ENCODE measurements around the gene GSN. TPM values are rescaled to one million over a fixed set of nuclear protein-coding genes. Genes with fewer than 3 reads are reported as not detected.
"Not testable (repeated sequence)": the region's sequence is repeated elsewhere in the genome, so short reads cannot be mapped to it uniquely, and the experiment has no call there.

The GSN gene
- total RNA-seq, 1 donor from 2014 or later, result 2,053 TPM

DNA sequence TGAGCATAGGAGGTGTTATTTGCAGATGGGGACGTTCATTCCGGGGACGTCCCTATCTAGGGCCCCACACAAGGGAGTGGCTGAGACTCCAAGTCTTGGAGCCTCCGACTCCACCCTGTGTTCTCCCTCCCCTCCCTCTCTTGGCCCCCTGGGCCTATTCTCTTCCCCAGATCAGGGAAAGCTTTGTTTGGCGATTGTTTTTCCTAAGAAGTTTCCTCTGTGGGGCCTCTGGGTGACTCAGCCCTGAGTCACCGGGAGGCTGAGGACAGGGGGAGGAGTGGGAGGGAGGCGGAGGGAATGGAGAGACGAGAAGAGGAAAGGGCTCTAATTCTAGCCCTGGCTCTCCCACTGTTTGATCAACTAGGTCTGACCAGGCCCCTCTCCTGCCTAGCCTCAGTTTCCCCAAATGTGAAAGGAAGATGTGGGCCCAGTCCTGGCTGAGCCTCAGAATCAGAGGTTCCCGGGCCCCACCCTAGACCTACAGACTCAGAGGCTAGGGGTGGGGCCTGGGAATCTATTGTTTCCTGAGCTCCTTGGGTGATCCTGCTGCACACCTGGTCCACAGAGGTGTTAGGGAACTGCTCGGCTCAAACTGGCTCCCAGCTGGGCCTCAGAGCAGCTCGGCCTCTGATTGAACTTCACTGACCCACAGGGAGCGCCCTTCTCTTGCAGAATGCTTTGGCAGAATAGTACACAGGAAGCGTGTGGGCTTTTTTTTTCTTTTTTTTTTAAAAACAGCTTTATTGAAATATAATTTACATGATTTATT lies 19.2 kb downstream of the GSN start:
- intact Hi-C loops (cut with DNase I), result no loop called here
- H3K36me3 ChIP-seq, result no peaks in the 10 kb centered on the region
- TF ChIP-seq POLR2A (IDR thresholded peaks at IDR 0.05), result peak in 1 of 2 donors; percentile 1
- TF ChIP-seq POLR2AphosphoS5 (IDR thresholded peaks at IDR 0.05; ENCODE audit: insufficient read depth in 1 of 2, low read depth in 1 of 2), result peak; percentile 83 to 98
- TF ChIP-seq, protein P1, sequence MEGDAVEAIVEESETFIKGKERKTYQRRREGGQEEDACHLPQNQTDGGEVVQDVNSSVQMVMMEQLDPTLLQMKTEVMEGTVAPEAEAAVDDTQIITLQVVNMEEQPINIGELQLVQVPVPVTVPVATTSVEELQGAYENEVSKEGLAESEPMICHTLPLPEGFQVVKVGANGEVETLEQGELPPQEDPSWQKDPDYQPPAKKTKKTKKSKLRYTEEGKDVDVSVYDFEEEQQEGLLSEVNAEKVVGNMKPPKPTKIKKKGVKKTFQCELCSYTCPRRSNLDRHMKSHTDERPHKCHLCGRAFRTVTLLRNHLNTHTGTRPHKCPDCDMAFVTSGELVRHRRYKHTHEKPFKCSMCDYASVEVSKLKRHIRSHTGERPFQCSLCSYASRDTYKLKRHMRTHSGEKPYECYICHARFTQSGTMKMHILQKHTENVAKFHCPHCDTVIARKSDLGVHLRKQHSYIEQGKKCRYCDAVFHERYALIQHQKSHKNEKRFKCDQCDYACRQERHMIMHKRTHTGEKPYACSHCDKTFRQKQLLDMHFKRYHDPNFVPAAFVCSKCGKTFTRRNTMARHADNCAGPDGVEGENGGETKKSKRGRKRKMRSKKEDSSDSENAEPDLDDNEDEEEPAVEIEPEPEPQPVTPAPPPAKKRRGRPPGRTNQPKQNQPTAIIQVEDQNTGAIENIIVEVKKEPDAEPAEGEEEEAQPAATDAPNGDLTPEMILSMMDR (IDR thresholded peaks at IDR 0.05), result no peak
- H3K4me3 ChIP-seq, result peak overlapping the region; percentile 5 to 23
- no peaks in the 10 kb centered on the region for H3K27me3 ChIP-seq
- no peak for DNase-seq (ENCODE audit: extremely low spot score in 2 of 2)
- no peaks in the 10 kb centered on the region for H3K9me3 ChIP-seq
- H3K4me1 ChIP-seq, result peaks cover 92% of the 10 kb centered on the region
- H3K27ac ChIP-seq, result peak overlapping the region; percentile 97

DNA sequence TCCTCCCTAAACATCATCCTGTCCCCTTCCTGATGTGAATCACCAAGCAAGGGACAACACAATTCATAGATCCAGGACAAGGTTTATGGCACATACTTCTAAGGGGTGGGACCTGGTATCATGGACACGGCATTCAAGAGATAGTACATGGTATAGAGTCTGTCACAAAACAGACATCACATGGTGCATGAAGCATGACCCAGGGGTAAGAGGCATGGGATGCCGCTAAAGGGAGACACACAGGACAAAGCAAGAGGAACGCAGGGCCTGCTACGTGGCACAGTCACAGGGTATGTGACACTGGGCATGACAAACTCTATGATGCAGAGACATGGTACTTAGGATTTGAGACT lies 20.7 kb downstream of the GSN start:
- Histone ChIP-seq H3K4me1 (peaks cover 92% of the 10 kb centered on the region), H3K36me3 (no peaks in the 10 kb centered on the region), H3K9me3 (no peaks in the 10 kb centered on the region), H3K4me3 (peak overlapping the region in 1 of 2 donors; percentile 8), H3K27ac (peak overlapping the region; percentile 97), H3K27me3 (no peaks in the 10 kb centered on the region)
- TF ChIP-seq, protein P1 (IDR thresholded peaks at IDR 0.05), result no peak
- TF ChIP-seq POLR2AphosphoS5 (IDR thresholded peaks at IDR 0.05; ENCODE audit: insufficient read depth in 1 of 2, low read depth in 1 of 2), result no peak
- no peak for TF ChIP-seq POLR2A (IDR thresholded peaks at IDR 0.05)
- no peak for DNase-seq (ENCODE audit: extremely low spot score in 2 of 2)
- intact Hi-C loops (cut with DNase I), result no loop called here

DNA sequence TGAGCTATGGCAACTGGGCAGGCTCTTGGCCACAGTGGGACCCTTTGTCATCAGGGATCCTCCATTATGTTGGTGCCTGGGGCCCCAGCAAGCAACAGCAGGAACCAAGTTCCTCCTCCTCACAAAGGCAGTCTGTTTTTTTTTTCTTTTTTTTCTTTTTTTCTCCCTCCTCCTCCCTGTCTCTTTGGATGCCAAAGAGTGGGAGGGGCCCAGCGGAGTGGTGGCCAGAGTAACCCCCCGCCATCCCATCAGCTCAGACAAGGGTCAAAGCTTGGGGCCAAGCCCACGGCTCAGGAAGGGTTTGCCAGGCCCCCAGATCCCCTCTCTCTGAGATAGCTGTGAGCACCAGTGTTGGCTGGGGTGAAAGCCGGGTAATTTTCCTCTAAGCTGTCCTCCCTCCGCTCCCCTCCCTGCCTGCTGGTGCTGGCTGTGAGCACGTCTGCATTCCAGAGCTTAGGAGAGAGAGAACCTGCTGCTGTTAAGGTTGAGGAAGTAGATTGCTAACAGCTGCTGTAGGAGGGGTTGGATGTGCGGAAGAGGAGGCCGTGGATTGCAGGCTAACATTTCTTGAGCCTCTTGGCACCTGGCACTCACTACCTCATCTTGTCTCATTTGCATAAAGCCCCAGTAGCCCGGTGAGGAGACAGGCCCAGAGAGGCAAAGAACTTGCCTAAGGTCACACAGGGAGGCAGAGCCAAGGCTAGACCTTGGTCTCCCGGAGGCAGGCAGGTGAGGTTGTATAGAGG lies 21.2 kb downstream of the GSN start:
- DNase-seq (ENCODE audit: extremely low spot score in 2 of 2), result no peak
- Histone ChIP-seq H3K27ac (peak overlapping the region; percentile 97), H3K36me3 (no peaks in the 10 kb centered on the region), H3K4me1 (peaks cover 92% of the 10 kb centered on the region), H3K4me3 (peak overlapping the region in 1 of 2 donors; percentile 8), H3K9me3 (no peaks in the 10 kb centered on the region), H3K27me3 (no peaks in the 10 kb centered on the region)
- intact Hi-C loops (cut with DNase I), result no loop called here
- no peak for TF ChIP-seq POLR2A (IDR thresholded peaks at IDR 0.05)
- TF ChIP-seq, protein P1 (IDR thresholded peaks at IDR 0.05), result no peak
- TF ChIP-seq POLR2AphosphoS5 (IDR thresholded peaks at IDR 0.05; ENCODE audit: insufficient read depth in 1 of 2, low read depth in 1 of 2), result peak; percentile 32 to 71

DNA sequence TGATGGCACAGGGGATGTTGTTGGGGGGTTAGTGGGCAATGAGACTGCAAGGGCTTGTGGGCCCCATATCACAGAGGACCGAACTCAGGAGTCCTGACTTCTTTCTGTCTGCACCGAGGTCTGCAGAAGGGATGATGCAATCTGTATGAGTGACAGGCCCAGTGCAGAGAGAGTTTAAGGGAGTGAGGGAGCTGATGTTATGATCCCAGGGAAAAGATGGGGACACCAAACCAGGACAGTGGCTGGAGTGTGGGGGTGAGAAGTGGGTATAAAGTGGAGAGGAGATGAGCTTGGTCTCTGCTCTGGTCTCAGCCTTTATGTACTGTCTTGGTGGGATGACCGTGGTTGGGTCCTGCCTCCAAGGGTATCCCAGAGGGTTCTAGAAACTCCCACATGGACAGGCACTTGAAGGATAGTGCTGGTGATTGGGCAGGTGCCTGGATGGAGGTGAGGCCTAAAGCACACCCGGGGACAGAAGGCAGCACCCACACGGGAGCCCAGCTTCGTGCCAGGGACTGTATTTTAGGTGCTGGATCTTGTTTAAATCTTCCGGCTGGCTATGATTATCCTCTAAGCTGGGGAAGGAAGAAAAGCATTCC lies 21.9 kb downstream of the GSN start:
- TF ChIP-seq, protein P1 (IDR thresholded peaks at IDR 0.05), result no peak
- TF ChIP-seq POLR2AphosphoS5 (IDR thresholded peaks at IDR 0.05; ENCODE audit: insufficient read depth in 1 of 2, low read depth in 1 of 2), result peak in 1 of 2 donors; percentile 34
- no peak for TF ChIP-seq POLR2A (IDR thresholded peaks at IDR 0.05)
- Histone ChIP-seq H3K27me3 (no peaks in the 10 kb centered on the region), H3K9me3 (no peaks in the 10 kb centered on the region), H3K4me1 (peaks cover 92% of the 10 kb centered on the region), H3K36me3 (no peaks in the 10 kb centered on the region), H3K4me3 (peak overlapping the region in 1 of 2 donors; percentile 8), H3K27ac (peak overlapping the region; percentile 97)
- no peak for DNase-seq (ENCODE audit: extremely low spot score in 2 of 2)
- intact Hi-C loops (cut with DNase I), result no loop called here

DNA sequence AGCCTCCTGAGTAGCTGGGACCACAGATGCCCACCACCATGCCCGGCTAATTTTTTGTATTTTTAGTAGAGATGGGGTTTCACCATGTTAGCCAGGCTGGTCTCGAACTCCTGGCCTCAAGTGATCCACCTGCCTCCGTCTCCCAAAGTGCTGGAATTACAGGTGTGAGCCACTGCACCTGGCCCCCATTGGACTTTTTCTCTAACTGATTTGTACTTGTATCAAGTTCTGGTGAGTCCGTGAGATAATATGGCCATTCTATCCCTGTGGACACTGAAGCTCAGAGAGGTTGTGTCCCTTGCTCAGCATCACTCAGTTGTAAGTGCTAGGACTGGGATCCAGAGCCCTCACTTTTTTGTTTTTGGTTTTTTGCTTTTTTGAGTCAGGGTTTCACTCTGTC lies 23.6 kb downstream of the GSN start:
- H3K9me3 ChIP-seq; intact Hi-C loops (cut with DNase I); H3K4me3 ChIP-seq; H3K36me3 ChIP-seq; DNase-seq (ENCODE audit: extremely low spot score in 2 of 2); H3K27me3 ChIP-seq: not testable (repeated sequence)
- Histone ChIP-seq H3K27ac (peak overlapping the region; percentile 97), H3K4me1 (peaks cover 92% of the 10 kb centered on the region)

All from vagina (tissue), 2 donors.